ENCODE measurements around the gene OR8B8. TPM values are rescaled to one million over a fixed set of nuclear protein-coding genes. Genes with fewer than 3 reads are reported as not detected.
"Not testable (repeated sequence)": the region's sequence is repeated elsewhere in the genome, so short reads cannot be mapped to it uniquely, and the experiment has no call there.

OR8B8 gene
- total and polyA plus RNA-seq, 4 experiments from 2014 or later = not detected

DNA sequence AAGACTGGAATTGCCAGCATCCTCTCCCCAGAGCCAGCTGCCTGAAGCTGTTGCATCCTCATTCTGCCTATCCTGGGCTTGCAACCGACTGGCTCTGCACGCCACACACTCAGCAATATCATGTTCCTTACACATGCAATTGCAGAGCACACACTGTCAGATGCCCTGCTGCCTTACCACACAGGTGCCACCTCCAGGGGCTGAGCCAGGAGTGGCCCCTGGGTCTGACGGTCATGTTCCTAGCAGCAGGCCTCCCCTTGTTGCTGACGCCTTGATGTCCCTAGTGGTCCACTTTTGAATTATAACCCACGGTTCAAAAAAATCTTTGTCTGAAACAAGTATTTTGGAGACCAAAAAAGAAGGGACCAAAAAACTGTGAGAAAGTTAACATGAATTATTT, 18.5 kb upstream of the OR8B8 start:
- Histone ChIP-seq H3K4me3 (ENCODE audit: low read length in 2 of 2) (no peak overlapping the region), H3K9me3 (ENCODE audit: control insufficient read depth in 1 of 2, low read length in 2 of 2) (no peaks in the 10 kb centered on the region), H3K4me1 (ENCODE audit: insufficient read depth, low read length) (no peaks in the 10 kb centered on the region), H3K36me3 (ENCODE audit: insufficient read depth, low read length) (no peaks in the 10 kb centered on the region), H3K27ac (ENCODE audit: low read depth, low read length) (no peak overlapping the region), H3K27me3 (ENCODE audit: insufficient read depth, low read length) (no peaks in the 10 kb centered on the region)
- H3K36me3 Mint-ChIP-seq = no peaks in the 10 kb centered on the region
- no peaks in the 10 kb centered on the region for H3K4me1 Mint-ChIP-seq
- H3K9me3 Mint-ChIP-seq = peaks cover 0 to 5% (median 3%) of the 10 kb centered on the region in 8 donors
- no peak for DNase-seq
- POLR2A ChIA-PET (ENCODE audit: partially characterized antibody) = no interaction called here
- CTCF ChIA-PET (ENCODE audit: partially characterized antibody) = no interaction called here
- no peak overlapping the region for H3K4me3 Mint-ChIP-seq
- intact Hi-C loops (cut with micrococcal nuclease) = no loop called here
- no peak overlapping the region for H3K27ac Mint-ChIP-seq
- H3K27me3 Mint-ChIP-seq = no peaks in the 10 kb centered on the region

DNA sequence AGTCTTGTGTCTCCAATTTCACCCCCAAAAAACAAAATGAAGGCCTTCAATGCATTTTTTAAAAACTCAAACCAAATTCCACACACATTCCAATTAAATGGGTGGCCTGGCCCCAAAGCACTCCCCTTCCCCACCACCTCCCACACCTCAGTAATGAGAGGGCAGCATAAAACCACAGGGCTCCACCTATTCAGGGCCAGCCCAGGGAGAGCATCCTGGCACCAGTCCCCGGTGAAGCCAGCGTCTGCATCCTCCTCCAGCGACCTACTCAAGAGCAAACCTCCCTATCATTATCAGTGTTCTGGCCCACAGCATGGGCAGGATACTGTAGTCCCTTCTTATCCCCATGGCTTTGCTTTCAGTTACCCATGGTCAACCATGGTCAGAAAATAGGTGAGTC, 17.8 kb upstream of the OR8B8 start:
- peaks cover 0 to 5% (median 3%) of the 10 kb centered on the region in 8 donors for H3K9me3 Mint-ChIP-seq
- H3K4me1 Mint-ChIP-seq = no peaks in the 10 kb centered on the region
- Histone ChIP-seq H3K27ac (ENCODE audit: low read depth, low read length) (no peak overlapping the region), H3K9me3 (ENCODE audit: control insufficient read depth in 1 of 2, low read length in 2 of 2) (no peaks in the 10 kb centered on the region), H3K4me1 (ENCODE audit: insufficient read depth, low read length) (no peaks in the 10 kb centered on the region), H3K27me3 (ENCODE audit: insufficient read depth, low read length) (no peaks in the 10 kb centered on the region), H3K36me3 (ENCODE audit: insufficient read depth, low read length) (no peaks in the 10 kb centered on the region), H3K4me3 (ENCODE audit: low read length in 2 of 2) (no peak overlapping the region)
- DNase-seq = no peak
- no peak overlapping the region for H3K4me3 Mint-ChIP-seq
- ChIA-PET POLR2A (ENCODE audit: partially characterized antibody) (no interaction called here), CTCF (ENCODE audit: partially characterized antibody) (no interaction called here)
- H3K36me3 Mint-ChIP-seq = no peaks in the 10 kb centered on the region
- no peaks in the 10 kb centered on the region for H3K27me3 Mint-ChIP-seq
- H3K27ac Mint-ChIP-seq = no peak overlapping the region
- intact Hi-C loops (cut with micrococcal nuclease) = no loop called here

DNA sequence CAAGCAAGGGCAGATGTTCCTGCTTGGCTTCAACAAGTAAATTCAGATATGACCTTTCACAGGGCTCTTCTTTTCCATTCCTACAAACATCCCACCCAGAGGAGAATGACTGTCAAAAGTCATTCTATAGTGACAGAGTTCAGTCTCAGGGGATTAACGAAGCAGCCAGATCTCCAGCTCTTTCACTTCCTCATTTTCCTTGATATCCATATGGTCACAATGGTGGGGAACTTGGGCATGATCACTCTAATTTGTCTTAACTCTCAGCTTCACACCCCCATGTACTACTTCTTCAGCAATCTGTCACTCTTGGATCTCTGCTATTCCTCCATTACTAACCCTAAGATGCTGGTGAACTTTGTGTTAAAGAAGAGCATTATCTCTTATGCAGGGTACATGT, 15.0 kb upstream of the OR8B8 start:
- H3K27me3 Mint-ChIP-seq = no peaks in the 10 kb centered on the region

DNA sequence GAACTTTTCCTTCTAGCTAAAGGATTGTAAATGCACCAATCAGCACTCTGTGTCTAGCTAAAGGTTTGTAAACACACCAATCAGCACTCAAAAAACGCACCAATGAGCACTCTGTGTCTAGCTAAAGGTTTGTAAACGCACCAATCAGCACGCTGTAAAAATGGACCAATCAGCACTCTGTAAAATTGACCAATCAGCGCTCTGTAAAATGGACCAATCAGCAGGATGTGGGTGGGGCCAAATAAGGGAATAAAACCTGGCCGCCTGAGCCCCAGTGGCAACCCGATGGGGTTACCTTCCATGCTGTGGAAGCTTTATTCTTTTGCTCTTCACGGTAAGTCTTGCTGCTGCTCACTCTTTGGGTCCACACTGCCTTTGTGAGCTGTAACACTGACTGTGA, 13.9 kb upstream of the OR8B8 start:
- H3K4me3 Mint-ChIP-seq; H3K4me1 ChIP-seq (ENCODE audit: insufficient read depth, low read length); H3K36me3 ChIP-seq (ENCODE audit: insufficient read depth, low read length); H3K27me3 Mint-ChIP-seq; intact Hi-C loops (cut with micrococcal nuclease); DNase-seq; CTCF ChIA-PET (ENCODE audit: partially characterized antibody); H3K9me3 Mint-ChIP-seq; H3K36me3 Mint-ChIP-seq; H3K27ac ChIP-seq (ENCODE audit: low read depth, low read length); H3K4me3 ChIP-seq (ENCODE audit: low read length in 2 of 2); H3K4me1 Mint-ChIP-seq; POLR2A ChIA-PET (ENCODE audit: partially characterized antibody); H3K27ac Mint-ChIP-seq; H3K9me3 ChIP-seq (ENCODE audit: control insufficient read depth in 1 of 2, low read length in 2 of 2); H3K27me3 ChIP-seq (ENCODE audit: insufficient read depth, low read length): not testable (repeated sequence)

More for the DNA sequence above, 15.0 kb upstream of the OR8B8 start:
- H3K27me3 ChIP-seq (ENCODE audit: insufficient read depth, low read length) = no peaks in the 10 kb centered on the region
- H3K36me3 Mint-ChIP-seq = no peaks in the 10 kb centered on the region
- no peak for DNase-seq
- H3K9me3 Mint-ChIP-seq = peaks cover 0 to 5% (median 3%) of the 10 kb centered on the region in 8 donors
- H3K4me1 ChIP-seq (ENCODE audit: insufficient read depth, low read length) = no peaks in the 10 kb centered on the region
- no peaks in the 10 kb centered on the region for H3K9me3 ChIP-seq (ENCODE audit: control insufficient read depth in 1 of 2, low read length in 2 of 2)
- no peak overlapping the region for H3K4me3 Mint-ChIP-seq
- no peak overlapping the region for H3K27ac ChIP-seq (ENCODE audit: low read depth, low read length)
- no peaks in the 10 kb centered on the region for H3K36me3 ChIP-seq (ENCODE audit: insufficient read depth, low read length)
- no peaks in the 10 kb centered on the region for H3K4me1 Mint-ChIP-seq
- intact Hi-C loops (cut with micrococcal nuclease) = no loop called here
- no peak overlapping the region for H3K4me3 ChIP-seq (ENCODE audit: low read length in 2 of 2)
- ChIA-PET CTCF (ENCODE audit: partially characterized antibody) (no interaction called here), POLR2A (ENCODE audit: partially characterized antibody) (no interaction called here)
- H3K27ac Mint-ChIP-seq = no peak overlapping the region

DNA sequence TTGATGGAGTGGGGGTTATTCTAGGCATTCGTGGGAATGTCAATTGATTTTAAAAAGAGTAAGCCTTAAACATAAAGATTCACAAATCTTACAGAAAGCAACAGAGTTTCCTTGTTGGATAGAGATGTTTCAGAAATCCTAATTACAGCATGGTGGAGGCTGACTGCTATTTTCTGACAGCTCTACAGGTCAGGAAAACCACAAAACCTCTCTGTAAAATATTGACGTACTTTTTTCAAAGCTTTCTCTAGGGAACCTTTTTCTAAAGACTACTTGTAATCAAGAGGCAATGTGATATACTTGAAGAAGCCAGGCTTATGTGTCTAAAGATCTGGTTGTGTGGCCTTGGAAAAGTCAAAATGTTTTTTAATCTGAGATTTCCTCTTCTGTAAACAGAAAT, 9.1 kb upstream of the OR8B8 start:
- Mint-ChIP-seq H3K4me1 (no peaks in the 10 kb centered on the region), H3K27me3 (no peaks in the 10 kb centered on the region), H3K9me3 (peaks cover 0 to 9% (median under 1%) of the 10 kb centered on the region in 8 donors), H3K27ac (no peak overlapping the region), H3K4me3 (no peak overlapping the region), H3K36me3 (no peaks in the 10 kb centered on the region)
- H3K9me3 ChIP-seq (ENCODE audit: control insufficient read depth in 1 of 2, low read length in 2 of 2) = no peaks in the 10 kb centered on the region
- ChIA-PET CTCF (ENCODE audit: partially characterized antibody) (no interaction called here), POLR2A (ENCODE audit: partially characterized antibody) (no interaction called here)
- H3K4me1 ChIP-seq (ENCODE audit: insufficient read depth, low read length) = no peaks in the 10 kb centered on the region
- no peak overlapping the region for H3K27ac ChIP-seq (ENCODE audit: low read depth, low read length)
- H3K4me3 ChIP-seq (ENCODE audit: low read length in 2 of 2) = no peak overlapping the region
- intact Hi-C loops (cut with micrococcal nuclease) = no loop called here
- no peaks in the 10 kb centered on the region for H3K36me3 ChIP-seq (ENCODE audit: insufficient read depth, low read length)
- H3K27me3 ChIP-seq (ENCODE audit: insufficient read depth, low read length) = no peaks in the 10 kb centered on the region
- DNase-seq = no peak

DNA sequence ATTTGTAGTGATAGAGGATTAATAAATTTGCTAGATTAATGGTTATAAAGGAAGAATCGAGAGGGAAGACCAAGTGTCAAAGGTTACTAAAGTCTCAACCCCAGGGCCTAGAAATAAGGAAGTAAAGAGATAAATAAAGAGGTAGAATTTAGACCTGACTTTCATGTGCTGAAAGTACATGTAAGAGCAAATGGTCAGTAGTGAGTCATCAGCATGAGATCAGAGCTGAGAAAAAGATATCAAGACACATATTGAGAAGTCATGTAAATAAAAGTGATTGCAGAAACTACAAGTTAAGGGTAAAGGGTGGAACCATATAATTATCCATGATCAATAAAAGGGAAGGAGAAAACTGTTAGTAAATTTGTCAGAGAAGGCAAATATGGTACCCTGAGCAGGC, 1.4 kb upstream of the OR8B8 start:
- H3K4me1 ChIP-seq (ENCODE audit: insufficient read depth, low read length) = no peaks in the 10 kb centered on the region
- Mint-ChIP-seq H3K9me3 (peaks cover 0 to 5% (median 0%) of the 10 kb centered on the region in 8 donors), H3K27me3 (peaks cover 1 to 6% of the 10 kb centered on the region in 2 donors), H3K4me1 (no peaks in the 10 kb centered on the region), H3K36me3 (no peaks in the 10 kb centered on the region), H3K27ac (no peak overlapping the region), H3K4me3 (no peak overlapping the region)
- ChIA-PET POLR2A (ENCODE audit: partially characterized antibody) (no interaction called here), CTCF (ENCODE audit: partially characterized antibody) (no interaction called here)
- H3K27ac ChIP-seq (ENCODE audit: low read depth, low read length) = no peak overlapping the region
- intact Hi-C loops (cut with micrococcal nuclease) = no loop called here
- no peak overlapping the region for H3K4me3 ChIP-seq (ENCODE audit: low read length in 2 of 2)
- H3K27me3 ChIP-seq (ENCODE audit: insufficient read depth, low read length) = no peaks in the 10 kb centered on the region
- no peaks in the 10 kb centered on the region for H3K9me3 ChIP-seq (ENCODE audit: control insufficient read depth in 1 of 2, low read length in 2 of 2)
- H3K36me3 ChIP-seq (ENCODE audit: insufficient read depth, low read length) = no peaks in the 10 kb centered on the region
- DNase-seq = no peak

DNA sequence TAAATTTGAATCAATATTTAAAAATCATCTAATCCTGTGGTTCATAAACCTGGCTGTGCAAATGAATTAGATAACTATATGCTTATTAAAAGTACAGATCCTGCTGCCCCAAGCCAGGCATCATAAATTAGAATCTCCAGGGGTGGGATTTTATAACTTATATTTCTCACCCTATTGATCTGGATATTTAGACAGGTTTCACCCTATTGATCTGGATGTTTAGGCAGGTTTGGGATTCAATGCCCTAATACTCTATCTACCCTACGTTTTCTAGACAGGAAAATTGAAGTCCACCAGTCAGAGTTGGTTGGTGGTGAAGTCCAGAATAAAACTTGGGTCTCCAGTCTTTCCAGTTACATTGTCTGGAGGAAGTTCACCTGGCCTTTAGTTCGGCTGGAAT, 2.6 kb downstream of the OR8B8 start:
- no peaks in the 10 kb centered on the region for H3K9me3 ChIP-seq (ENCODE audit: control insufficient read depth in 1 of 2, low read length in 2 of 2)
- H3K27me3 Mint-ChIP-seq = peaks cover 5 to 6% of the 10 kb centered on the region in 2 donors
- peaks cover 0 to 9% (median under 1%) of the 10 kb centered on the region in 8 donors for H3K9me3 Mint-ChIP-seq
- no peaks in the 10 kb centered on the region for H3K4me1 ChIP-seq (ENCODE audit: insufficient read depth, low read length)
- no peaks in the 10 kb centered on the region for H3K27me3 ChIP-seq (ENCODE audit: insufficient read depth, low read length)
- no peaks in the 10 kb centered on the region for H3K36me3 Mint-ChIP-seq
- intact Hi-C loops (cut with micrococcal nuclease) = no loop called here
- H3K4me1 Mint-ChIP-seq = no peaks in the 10 kb centered on the region
- CTCF ChIA-PET (ENCODE audit: partially characterized antibody) = no interaction called here
- POLR2A ChIA-PET (ENCODE audit: partially characterized antibody) = no interaction called here
- no peak overlapping the region for H3K4me3 ChIP-seq (ENCODE audit: low read length in 2 of 2)
- no peaks in the 10 kb centered on the region for H3K36me3 ChIP-seq (ENCODE audit: insufficient read depth, low read length)
- no peak for DNase-seq
- no peak overlapping the region for H3K4me3 Mint-ChIP-seq
- no peak overlapping the region for H3K27ac Mint-ChIP-seq
- H3K27ac ChIP-seq (ENCODE audit: low read depth, low read length) = no peak overlapping the region

DNA sequence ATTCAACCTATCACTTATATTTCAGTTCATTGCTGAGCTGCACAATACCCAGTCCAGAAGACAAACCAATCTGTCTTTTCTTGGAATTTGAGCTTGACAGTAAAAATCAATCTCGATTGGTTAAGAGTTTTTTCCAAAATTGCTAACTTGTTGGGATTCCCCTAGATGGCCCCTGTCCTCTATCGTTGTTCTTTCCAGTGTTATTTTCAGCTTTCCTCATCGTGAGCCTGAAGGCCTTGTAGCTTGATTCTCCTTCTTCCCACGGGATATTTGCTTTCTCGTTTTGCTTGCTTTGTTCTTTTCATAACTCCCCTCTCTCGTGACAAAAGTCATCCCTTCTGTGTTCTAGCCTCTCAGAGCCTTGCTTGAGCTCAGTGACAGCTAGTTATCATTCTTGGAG, 3.1 kb downstream of the OR8B8 start:
- Mint-ChIP-seq H3K4me1 (no peaks in the 10 kb centered on the region), H3K27ac (no peak overlapping the region), H3K36me3 (no peaks in the 10 kb centered on the region), H3K27me3 (peaks cover 6% of the 10 kb centered on the region in 2 donors), H3K4me3 (no peak overlapping the region), H3K9me3 (peaks cover 0 to 10% (median 1%) of the 10 kb centered on the region in 8 donors)
- no peak overlapping the region for H3K4me3 ChIP-seq (ENCODE audit: low read length in 2 of 2)
- H3K9me3 ChIP-seq (ENCODE audit: control insufficient read depth in 1 of 2, low read length in 2 of 2) = no peaks in the 10 kb centered on the region
- intact Hi-C loops (cut with micrococcal nuclease) = no loop called here
- no peaks in the 10 kb centered on the region for H3K36me3 ChIP-seq (ENCODE audit: insufficient read depth, low read length)
- no peak overlapping the region for H3K27ac ChIP-seq (ENCODE audit: low read depth, low read length)
- no peak for DNase-seq
- ChIA-PET CTCF (ENCODE audit: partially characterized antibody) (no interaction called here), POLR2A (ENCODE audit: partially characterized antibody) (no interaction called here)
- no peaks in the 10 kb centered on the region for H3K4me1 ChIP-seq (ENCODE audit: insufficient read depth, low read length)
- H3K27me3 ChIP-seq (ENCODE audit: insufficient read depth, low read length) = no peaks in the 10 kb centered on the region

Measured in CD4-positive, alpha-beta memory T cell (primary cell).